ENCODE measurements around the gene VGLL4.

DNA sequence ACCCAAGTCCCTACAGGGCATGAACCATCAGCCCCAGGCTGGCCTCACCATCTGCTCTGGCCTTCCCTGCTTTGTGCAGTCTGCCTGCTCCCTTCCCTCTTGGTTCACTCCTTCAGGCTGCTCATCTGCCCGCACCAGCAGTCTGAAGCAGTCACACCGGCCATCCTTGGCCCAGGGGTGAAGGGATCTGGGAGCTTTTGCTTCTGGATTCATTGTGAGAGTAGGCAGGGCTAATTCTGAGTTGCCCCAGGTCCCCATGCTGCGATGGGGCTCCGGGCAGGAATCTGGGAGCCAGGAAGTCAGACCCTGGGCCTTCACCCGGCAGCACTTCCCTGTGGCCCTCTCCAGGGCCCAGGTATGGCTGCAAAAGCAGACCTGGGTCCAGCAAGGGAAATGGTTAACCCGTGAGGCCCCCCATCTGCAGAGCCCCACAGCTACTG, 99.7 kb downstream of the VGLL4 start:
- TF ChIP-seq, protein P1, sequence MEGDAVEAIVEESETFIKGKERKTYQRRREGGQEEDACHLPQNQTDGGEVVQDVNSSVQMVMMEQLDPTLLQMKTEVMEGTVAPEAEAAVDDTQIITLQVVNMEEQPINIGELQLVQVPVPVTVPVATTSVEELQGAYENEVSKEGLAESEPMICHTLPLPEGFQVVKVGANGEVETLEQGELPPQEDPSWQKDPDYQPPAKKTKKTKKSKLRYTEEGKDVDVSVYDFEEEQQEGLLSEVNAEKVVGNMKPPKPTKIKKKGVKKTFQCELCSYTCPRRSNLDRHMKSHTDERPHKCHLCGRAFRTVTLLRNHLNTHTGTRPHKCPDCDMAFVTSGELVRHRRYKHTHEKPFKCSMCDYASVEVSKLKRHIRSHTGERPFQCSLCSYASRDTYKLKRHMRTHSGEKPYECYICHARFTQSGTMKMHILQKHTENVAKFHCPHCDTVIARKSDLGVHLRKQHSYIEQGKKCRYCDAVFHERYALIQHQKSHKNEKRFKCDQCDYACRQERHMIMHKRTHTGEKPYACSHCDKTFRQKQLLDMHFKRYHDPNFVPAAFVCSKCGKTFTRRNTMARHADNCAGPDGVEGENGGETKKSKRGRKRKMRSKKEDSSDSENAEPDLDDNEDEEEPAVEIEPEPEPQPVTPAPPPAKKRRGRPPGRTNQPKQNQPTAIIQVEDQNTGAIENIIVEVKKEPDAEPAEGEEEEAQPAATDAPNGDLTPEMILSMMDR (conservative IDR thresholded peaks at IDR 0.05; ENCODE audit: low read length), result no peak
- no peak for TF ChIP-seq EZH2phosphoT487 (IDR thresholded peaks at IDR 0.05; ENCODE audit: borderline replicate concordance)

Data from Loucy (cell line).